Activated CD4-positive, CD25-positive, alpha-beta regulatory T cell treated with anti-CD3 and anti-CD28 coated beads, Interleukin-2, amount 50 U/mL, for 16 hours (primary cell): ENCODE data around the gene WDFY1.

ENCODE experiments used
- DNase-seq: peaks from one replicate; pipeline ENCODE4 v3.0.0-alpha.2; 2020; ENCODE audit warnings: low read depth, low spot score

The WDFY1 gene

DNA sequence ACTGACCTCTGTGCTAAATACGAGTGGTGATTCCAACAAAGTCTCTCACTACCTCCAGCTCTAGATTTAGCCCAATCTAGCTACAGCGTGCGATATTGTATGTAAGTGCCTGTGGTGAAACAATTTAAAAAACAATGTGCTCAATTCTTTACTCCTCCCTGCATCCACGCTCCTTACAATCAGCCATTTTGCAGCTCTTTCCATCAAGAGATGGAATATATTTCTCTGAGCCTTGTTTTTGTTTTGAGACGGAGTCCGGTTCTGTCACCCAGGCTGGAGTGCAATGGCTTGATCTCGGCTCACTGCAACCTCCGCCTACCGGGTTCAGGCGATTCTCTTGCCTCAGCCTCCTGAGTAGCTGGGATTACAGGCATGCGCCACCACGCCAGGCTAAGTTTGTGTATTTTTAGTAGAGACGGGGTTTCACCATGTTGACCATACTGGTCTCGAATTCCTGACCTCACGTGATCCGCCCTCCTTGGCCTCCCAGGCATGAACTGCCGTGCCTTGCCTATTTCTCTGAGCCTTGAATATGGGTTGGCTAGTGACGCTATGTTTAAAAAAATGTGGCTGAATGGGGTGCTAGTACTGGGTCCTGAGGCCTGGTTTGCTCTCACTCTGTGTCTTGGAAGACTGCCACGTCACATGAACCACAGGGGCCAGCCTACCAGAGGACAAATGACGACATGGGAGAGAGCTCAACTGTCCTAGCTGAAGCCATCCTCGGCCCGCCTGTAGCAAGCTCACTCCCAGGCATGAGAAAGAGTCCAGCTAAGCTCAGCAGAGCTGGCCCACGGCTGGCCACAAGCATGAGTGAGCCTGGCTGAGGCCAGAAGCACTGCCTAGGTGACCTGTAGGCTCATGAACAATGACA lies 14.8 kb downstream of the WDFY1 start:
- DNase-seq, result no peak

DNA sequence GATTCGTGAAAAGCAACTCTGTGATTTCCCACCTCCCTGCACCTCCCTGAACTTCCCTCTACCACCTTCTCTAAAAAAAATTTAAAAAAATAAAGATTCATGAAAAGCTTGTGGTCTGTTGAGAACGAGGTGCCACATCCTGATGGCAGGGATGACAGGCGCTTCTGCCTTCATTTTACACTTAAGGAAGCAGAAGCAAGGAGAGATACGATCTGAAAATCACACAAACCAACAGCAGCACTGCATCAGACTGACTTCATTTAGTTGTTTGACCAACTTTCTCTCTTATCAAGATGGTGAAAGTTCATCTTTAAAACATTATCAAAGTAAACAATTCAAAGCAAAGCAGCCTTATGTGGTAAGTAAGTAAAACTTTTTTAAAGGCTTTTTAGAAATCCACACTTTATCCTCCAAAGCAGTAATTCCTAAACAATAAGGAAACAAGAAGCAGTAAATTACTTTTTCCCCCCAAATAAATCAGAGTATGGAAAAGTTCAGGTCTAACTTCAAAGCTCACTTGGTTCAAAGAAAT lies 15.5 kb downstream of the WDFY1 start:
- DNase-seq, result no peak

DNA sequence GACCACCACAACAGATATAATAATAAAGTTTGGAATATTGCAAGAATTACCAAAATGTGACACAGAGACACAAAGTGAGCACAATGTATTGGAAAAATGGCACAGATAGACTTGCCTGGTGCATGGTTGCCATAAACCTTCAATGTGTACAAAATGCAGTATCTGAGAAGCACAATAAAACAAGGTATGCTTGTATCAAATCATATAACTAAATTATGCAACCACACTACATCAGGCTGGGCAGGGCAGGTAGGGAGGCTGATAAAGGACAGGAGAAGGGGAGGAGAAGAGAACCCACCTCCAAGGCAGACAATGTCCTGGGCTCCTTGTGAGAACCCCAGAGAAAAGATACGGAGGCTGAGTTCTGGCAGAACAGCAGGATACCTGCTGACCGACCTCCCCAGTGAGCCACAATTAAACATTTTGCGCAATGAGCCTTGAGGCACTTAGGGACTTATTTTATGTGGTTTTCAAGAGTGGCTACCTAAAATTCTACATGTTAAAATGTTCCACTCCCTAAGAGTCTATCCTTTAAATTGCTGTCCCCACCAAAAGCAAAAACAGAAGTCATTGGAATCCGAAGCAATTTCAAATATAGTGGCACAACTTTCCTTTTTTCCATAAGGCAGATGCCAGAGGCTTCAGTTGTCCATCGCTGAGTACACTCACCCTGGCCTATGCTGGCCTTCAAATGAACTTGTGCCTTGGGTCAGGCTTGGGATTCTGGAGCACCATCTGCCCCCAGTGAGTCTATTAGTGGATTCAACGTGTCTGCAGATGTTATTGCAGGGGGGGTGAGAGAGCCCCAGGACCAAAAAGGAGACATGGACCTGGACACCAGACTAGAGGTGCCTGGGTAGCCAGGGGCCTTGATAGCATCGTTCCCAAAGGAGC lies 16.8 kb downstream of the WDFY1 start:
- no peak for DNase-seq

DNA sequence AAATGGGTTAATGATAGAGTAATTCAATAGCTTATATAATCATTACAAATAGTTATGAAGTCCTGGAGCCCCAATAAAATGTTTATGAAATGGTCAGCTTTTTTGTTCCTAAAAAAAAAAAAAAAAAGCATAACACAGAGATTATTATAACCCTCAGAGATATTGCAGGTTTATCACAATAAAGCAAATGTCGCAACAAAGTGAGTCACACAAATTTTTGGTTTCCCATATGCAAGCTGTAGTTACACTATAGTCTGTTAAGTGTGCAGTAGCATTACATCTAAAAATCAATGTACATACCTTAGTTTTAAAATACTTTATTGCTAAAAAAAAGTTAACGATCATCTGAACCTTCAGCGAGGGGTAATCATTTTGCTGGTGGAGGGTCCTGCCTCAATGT lies 20.0 kb downstream of the WDFY1 start:
- no peak for DNase-seq

DNA sequence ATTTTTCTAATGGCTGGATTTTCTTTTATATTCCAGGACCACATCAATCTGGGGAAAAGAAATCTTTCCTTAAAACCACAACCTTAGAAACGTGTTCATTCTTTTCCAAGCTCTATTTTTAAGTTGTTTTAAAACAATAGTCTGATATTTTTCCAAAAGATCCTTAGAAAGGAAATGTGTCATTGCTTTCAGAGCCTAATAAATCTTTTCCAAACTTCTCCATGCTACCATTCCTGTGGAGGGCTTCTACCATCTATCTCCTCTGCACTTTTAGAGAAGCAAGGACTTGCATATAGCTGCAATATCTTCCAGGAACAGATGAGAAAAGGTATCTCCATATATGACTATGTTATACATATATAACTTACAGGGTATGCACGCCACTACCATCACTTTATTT lies 21.2 kb downstream of the WDFY1 start:
- DNase-seq, result no peak

DNA sequence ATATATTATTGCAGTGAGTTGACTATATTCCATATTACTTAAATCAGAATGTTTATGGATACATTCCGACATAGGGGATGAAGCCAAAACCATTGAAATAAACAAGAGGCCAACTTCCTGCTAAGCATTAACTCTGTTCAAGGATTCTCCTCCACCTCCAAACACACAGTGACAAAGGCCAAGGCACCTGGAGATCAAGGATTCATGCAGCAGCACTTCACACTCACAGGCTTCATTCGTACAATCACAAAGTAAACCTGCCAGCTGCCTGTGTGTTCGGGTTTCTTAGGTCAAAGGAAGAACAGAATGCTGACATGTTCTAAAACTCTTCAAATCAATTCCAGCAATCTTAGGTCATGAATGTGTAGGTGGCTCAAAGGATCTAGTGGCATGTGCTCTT lies 22.8 kb downstream of the WDFY1 start:
- no peak for DNase-seq

DNA sequence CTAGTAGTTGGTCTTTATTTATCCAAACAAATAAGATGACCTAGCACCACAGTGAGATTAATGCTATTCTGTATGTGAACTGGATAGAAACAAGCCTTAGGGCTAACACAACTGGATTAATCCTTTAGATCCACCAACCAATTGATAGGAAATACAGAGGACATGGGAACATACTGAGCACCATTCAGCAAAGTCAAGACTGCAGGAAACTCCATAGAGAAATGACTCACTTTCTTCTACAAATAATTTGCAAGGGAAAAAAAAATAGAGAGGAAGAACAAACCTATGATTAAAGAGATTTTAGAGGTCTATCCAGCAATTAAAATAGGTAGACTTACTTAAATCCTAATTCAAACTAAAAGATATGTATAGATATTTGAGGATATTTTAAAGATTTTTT lies 23.9 kb downstream of the WDFY1 start:
- DNase-seq, result no peak

DNA sequence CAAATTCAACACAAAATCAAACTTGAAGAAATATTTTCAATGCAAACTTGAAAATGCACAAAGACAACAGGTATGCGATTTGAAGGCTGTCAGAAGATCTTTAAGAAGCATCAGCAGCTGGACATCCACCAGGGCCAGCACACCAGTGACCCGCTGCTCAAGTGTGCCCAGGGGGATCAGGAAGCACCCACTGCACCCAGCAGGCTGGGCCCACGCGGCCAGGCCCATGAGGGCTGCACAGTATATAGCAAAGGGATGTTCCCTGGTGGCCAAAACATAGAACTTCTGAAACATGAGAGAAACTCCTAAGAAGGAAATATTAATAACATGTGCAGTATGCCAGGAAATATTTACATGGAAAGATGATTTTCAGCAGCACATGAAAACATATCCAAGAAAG lies 25.0 kb downstream of the WDFY1 start:
- DNase-seq, result no peak

DNA sequence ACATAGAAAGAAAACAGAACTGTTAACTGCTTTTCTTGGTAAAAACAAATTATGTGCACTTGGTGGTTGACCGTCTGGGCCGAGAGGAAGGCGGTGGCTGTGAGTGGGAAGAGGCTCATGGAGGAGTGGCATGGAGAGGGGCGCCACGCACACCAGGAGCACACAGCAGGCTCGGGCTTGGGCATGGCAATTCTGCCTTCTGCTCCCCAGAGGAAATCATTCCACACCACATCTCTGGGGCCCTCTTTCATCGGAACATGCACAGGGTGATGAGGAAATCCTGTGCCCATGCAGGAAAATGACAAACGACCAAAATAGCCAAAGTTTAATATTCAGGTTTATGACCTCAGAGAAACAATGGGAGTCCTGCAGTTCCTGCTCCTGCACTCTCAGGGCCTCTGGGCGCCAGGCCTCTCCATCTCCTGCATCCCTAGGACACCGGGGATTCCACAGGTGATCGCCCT lies 26.4 kb downstream of the WDFY1 start:
- no peak for DNase-seq

DNA sequence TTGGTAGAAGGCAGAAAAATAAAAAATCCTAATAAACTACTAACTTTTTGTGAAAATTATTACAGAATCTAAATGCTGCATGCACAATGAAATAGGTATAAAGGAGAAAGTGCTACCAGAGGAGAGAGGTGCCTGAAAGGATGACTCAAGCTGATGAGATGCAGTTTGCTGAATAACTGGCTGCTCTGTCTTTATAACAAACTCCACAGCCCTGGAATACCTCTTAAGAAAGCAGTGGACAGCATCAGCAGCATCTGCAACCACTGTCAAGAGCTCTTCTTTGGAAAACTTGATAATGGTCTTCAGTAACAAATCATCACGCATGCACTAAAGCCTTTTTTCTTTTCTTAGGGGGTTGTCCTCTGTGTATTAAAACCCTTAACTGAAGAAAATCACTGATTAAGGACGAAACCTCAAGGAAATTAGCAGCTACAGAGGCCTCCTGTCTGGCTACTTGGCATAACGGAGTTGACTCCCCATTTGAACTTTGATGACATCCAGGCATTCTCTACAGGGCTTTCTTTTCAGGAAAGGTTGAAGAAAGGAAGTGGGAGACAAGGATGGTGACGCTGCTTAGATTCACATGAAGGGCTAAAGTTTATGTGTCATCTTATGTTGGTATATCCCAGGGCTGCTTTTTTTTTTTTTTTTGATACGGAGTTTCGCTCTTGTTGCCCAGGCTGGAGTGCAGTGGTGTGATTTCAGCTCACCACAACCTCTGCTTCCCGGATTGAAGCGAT lies 28.8 kb downstream of the WDFY1 start:
- no peak for DNase-seq

DNA sequence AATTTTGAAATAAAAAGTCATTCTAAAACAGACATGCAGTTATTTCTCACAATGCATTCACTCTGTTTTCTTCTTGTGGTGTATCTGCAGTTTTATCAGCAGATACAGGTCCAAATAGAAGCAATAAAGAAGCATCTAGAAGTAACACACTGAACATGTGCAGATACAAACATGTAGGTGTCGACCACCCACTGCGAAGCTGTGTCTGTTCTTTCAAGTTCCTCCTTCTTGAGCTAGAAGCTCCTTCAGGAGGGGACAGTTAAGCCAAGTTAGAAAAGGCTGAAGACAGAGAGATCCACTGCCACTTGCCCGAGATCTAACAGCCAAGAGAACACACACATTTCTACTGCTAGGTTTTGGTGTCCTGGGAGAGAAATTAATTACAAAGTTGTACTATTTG lies 30.1 kb downstream of the WDFY1 start:
- no peak for DNase-seq

DNA sequence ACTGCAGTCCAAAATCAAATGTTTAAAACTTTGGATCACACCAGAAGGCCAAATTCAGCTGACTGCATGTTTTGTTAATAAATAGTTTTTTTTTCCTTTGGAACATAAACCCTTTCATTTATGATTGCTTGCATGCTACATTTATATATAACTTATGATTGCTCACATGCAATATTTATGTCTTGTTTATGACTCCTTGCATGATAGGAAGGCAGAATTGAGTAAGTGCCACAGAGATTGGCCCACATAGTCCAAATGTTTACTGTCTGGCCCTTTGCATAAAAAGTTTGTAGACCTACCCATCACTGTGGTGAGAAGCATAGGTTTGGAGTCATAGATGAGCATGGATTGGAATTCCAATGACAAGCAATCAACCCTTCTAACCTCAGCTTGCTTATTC lies 30.8 kb downstream of the WDFY1 start:
- DNase-seq, result no peak

DNA sequence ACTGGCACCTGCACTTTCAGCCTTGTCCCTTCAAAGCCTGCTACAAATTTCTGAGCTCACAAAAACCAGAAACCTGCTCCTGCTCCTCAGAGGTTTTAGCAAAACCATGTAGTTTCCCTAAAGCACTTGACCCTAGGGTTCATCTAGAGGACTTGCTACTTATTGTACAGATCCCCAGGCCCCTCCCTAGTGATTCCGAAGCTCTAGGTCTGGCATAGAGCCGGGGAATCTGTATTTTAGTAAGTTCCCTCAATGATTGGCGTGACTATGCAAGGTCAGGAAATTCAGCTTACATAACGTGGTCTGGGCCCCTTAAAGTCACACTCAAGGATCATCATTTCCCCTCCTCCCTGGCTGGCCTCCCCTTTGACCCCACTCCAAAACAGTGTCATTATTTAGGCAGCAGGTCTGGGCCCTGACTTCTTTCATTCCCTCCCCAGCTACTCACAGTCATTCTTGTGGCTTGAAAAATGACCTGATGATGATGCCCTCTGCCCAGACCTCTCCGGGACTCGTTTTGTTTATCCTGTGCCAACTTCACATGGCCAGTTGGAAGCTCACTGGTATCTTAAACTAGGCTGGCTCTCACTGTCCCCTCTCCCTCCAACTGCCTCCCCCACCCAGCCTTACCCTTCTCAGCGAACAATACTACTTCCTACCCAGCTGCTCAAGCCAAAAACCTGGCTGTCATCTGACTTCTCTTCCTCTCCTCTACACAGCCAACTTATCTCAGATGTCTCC lies 36.0 kb downstream of the WDFY1 start:
- DNase-seq, result no peak

DNA sequence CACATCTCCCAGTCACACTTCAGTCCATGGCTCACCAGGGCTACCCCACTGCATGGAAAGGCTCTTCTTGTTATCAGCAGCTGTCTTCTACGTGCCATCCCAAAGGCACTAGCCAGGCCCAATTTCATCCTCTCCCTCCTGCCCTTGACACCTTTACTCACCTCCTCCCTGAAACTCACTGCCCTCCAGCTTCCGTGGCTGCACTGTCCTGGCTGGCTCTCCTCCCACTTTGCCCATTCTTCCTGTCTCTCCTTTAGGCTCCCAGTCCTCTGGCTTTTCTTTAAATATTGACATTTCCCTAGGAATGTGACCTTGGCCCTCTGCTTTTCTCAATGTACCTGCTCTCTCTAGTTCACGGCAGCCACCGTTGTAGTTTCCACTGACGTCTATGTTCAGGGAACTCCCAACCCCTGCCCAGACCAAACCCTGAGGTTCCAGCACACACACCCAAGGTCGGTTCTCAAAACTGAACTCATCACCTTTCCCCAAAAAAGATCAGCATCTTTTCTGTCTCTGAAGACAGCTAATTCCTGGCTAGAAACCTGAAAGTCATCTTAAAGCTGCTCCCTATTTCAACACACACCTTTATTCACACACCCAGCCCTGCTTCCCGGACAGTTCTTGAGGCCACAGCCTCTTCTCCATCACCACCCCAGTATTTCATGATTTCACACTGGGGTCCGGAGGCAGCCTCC lies 36.7 kb downstream of the WDFY1 start:
- no peak for DNase-seq

DNA sequence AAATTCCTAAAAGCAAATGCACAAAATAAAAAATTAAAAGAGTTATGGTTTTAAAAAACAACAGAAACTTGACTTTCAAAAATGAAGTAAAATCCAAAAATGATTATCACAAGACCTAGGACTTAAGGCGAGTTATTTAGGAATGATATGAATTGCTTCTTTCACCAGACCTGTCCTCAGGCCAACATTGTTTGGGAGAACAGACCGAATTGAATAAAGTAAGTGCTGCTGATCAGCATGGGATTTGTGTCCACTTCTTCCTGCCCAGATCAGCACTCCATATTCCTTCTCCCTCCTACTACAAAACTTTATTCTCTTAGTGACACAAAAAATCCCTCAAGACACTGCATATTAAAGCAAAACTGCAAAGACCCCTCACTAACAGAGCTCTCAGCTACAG lies 39.1 kb downstream of the WDFY1 start:
- DNase-seq, result no peak

DNA sequence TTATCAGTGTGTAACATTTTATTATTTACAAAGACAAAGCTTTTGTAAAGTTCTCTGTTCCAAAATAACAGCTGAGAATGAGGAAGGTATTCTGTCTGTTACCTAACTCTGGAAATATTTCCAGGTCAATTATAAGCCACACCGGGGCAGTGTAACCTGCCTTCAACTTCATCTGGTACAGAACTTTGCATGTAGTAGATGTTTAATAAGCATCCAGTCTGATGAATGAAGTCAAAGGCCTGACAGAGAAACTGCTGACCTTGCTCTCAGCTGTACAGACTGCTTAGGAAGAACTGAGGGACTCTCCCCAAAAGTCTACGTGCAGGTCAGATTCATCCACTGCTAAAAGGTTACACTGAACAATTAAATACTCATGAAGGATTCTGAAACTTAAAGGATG lies 43.3 kb downstream of the WDFY1 start:
- DNase-seq, result no peak

DNA sequence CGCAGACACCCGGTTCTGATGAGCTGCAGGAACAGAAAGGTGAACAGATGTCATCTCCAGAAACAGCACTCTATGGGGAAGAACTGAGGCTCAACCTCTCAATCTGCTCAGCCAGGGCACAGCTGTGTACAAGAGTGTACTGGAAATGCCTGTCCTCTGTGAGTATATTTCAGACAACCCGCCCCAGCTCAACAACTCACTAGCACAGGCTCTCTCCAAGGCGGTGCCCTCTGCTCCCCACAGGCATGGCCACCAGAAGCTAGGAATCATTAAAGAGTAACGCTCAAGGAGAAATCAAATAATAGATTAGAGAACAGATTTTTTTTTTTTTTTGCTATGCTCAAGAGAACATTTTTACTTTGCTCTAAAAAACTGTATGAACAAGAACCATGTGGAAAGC lies 43.8 kb downstream of the WDFY1 start:
- no peak for DNase-seq

DNA sequence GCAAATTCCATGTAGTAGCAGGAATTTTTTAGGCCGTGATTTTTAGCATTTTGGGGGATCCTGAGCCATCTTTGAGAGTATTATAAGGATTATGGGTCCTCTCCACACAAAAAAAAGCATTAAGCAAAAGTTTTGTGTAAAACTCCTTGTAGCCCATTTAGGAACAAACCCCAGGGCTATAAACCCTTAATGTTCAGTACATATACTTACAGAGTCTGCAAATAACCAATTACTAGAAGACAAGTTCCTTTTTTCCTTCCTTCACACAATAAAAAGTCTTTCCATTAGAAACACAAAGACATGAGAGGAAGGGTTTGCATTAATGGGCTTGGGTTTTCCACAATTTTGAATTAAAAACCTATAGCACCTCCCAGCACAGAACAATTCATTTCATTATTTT lies 44.6 kb downstream of the WDFY1 start:
- DNase-seq, result no peak

DNA sequence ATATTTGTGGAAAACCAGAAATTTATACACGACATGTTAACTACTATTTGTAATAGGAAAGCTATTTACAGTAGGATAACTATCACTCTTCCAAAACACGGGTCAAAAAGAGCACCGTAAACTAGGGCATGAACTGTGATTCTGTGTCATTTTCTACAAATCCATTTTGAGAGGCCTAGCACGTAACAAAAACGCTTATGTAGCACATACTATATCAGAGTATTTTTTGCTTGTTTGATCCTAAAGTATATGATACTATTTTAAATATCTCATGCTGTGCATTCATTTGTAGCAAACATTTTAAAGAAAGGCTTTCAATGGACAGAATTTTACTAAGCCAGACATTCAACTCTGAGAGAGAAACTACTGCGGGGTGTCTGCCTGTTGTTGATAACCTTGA lies 45.1 kb downstream of the WDFY1 start:
- no peak for DNase-seq

DNA sequence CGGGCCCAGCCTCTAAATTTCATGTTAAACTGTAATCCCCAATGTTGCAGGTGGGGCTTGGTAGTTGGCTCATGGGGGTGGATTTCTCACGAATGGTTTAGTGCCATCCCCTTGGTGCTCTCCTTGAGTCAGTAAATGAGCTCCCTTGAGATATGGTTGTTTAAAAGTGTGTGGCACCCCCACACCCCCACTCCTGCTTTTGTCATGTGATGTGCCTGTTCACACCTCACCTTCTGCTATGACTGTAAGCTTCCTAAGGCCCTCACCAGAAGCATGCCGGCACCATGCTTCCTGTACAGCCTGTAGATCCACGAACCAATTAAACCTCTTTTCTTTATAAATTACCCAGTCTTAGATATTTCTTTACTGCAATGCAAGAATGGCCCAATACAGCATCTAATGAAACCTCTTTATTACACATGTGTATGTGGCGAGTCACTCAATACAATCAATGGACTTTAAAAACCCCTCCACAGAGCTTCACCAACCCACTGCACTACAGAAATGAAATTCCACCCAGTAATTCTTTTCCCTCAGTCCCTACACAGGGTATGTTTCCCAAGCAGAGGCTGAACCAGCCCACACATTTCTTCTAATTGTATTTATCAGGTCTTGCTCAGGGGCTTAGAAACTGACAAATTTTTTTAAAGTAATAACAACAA lies 47.3 kb downstream of the WDFY1 start:
- DNase-seq, result no peak
